OCI-LY3 (cell line): ENCODE measurements around the gene MTX2.

Experiments used
- EZH2phosphoT487 ChIP-seq: fragments of 200-600 bp; shearing (Covaris generic); IDR thresholded peaks from 2 replicates; pipeline ENCODE4 v1.6.1; 2018; ENCODE audit warnings: antibody characterized with exemption, mixed run types, low read depth
- TF ChIP-seq, protein P1 (sequence below): fragments of 200-600, 300-600 bp; sonication (generic); IDR thresholded peaks from 2 replicates; pipeline ENCODE4 v1.5.1; 2014; ENCODE audit warnings: antibody characterized with exemption, low read length, low read depth

- TF ChIP-seq, protein P1, sequence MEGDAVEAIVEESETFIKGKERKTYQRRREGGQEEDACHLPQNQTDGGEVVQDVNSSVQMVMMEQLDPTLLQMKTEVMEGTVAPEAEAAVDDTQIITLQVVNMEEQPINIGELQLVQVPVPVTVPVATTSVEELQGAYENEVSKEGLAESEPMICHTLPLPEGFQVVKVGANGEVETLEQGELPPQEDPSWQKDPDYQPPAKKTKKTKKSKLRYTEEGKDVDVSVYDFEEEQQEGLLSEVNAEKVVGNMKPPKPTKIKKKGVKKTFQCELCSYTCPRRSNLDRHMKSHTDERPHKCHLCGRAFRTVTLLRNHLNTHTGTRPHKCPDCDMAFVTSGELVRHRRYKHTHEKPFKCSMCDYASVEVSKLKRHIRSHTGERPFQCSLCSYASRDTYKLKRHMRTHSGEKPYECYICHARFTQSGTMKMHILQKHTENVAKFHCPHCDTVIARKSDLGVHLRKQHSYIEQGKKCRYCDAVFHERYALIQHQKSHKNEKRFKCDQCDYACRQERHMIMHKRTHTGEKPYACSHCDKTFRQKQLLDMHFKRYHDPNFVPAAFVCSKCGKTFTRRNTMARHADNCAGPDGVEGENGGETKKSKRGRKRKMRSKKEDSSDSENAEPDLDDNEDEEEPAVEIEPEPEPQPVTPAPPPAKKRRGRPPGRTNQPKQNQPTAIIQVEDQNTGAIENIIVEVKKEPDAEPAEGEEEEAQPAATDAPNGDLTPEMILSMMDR = no peak
- TF ChIP-seq EZH2phosphoT487 = no peak
Observed at GRCh38 chr2:176292608-176293007, 23.4 kb downstream of the MTX2 start.
